GM12878 (cell line): ENCODE results near the gene ADA.

Experiments used
- ASH2L ChIP-seq: fragments of 300-600, 200-600 bp; sonication (generic); IDR thresholded peaks from 2 replicates; pipeline ENCODE4 v1.6.1; 2017; ENCODE audit warnings: low read depth, mild to moderate bottlenecking, borderline replicate concordance
- CBX5 ChIP-seq: sonication (generic); IDR thresholded peaks from 2 replicates; pipeline ENCODE4 v1.6.1; 2016; ENCODE audit warnings: low read depth, moderate library complexity, mild to moderate bottlenecking, inconsistent platforms
- CEBPZ ChIP-seq: fragments of 150-350 bp; IDR thresholded peaks from 2 replicates; pipeline ENCODE4 v1.6.1; 2016; ENCODE audit warnings: low read depth, low read length
- CTCF ChIP-seq, 3 experiments: IDR thresholded peaks in 2 of 3; conservative IDR thresholded peaks in 1 of 3; 2 replicates each; pipeline ENCODE4 v1.5.1; 2011; ENCODE audit warnings: low read depth in 3 of 3, low read length in 3 of 3, mild to moderate bottlenecking in 3 of 3, control low read depth in 2 of 3, moderate library complexity in 2 of 3, inconsistent platforms in 1 of 3, mixed read lengths in 1 of 3; ENCODE audit not compliant: control insufficient read depth in 2 of 3, insufficient read depth in 1 of 3; ENCODE audit errors: extremely low read depth in 1 of 3
- FOS ChIP-seq: IDR thresholded peaks from 3 replicates; pipeline ENCODE4 v1.6.1; 2011; ENCODE audit warnings: borderline replicate concordance; ENCODE audit not compliant: insufficient read length; ENCODE audit errors: extremely low read depth
- FOXM1 ChIP-seq: IDR thresholded peaks from 2 replicates; pipeline ENCODE4 v1.6.1; 2012; ENCODE audit warnings: low read depth, mild to moderate bottlenecking, inconsistent platforms, low read length, moderate library complexity
- GABPA ChIP-seq: IDR thresholded peaks from 2 replicates; pipeline ENCODE4 v1.6.1; 2014; ENCODE audit warnings: antibody characterized with exemption, low read depth, mild to moderate bottlenecking, inconsistent platforms
- MTA3 ChIP-seq: IDR thresholded peaks from 2 replicates; pipeline ENCODE4 v1.6.1; 2012; ENCODE audit warnings: low read length, inconsistent platforms, borderline replicate concordance
- NFYB ChIP-seq: IDR thresholded peaks from 2 replicates; pipeline ENCODE4 v1.6.1; 2011; ENCODE audit warnings: low read depth, mild to moderate bottlenecking, low read length, improper control_type of control experiment, moderate library complexity; ENCODE audit not compliant: insufficient read depth
- POLR2AphosphoS2 ChIP-seq: IDR thresholded peaks from 2 replicates; pipeline ENCODE4 v1.6.1; 2011; ENCODE audit warnings: low read depth, mild to moderate bottlenecking, low read length, improper control_type of control experiment, moderate library complexity
- REST ChIP-seq: IDR thresholded peaks from 2 replicates; pipeline ENCODE4 v1.6.1; 2012; ENCODE audit warnings: mild to moderate bottlenecking, low read depth, low read length
- SIX5 ChIP-seq: IDR thresholded peaks from 2 replicates; pipeline ENCODE4 v1.6.1; 2011; ENCODE audit warnings: mild to moderate bottlenecking, low read depth, low read length, moderate library complexity; ENCODE audit not compliant: severe bottlenecking
- SKIL ChIP-seq: fragments of 450-650 bp; IDR thresholded peaks from 2 replicates; pipeline ENCODE4 v1.6.1; 2017; ENCODE audit warnings: mild to moderate bottlenecking, low read depth, inconsistent platforms; ENCODE audit not compliant: poor library complexity, severe bottlenecking
- ZNF274 ChIP-seq: IDR thresholded peaks from one replicate; pipeline ENCODE4 v1.8.0; 2011; ENCODE audit not compliant: insufficient read length, insufficient read depth

- TF ChIP-seq FOXM1: no peak
- TF ChIP-seq CBX5: no peak
- no peak for TF ChIP-seq CTCF (IDR thresholded peaks at IDR 0.05 in 2 of 3, conservative IDR thresholded peaks at IDR 0.05 in 1 of 3; ENCODE audit: control insufficient read depth in 2 of 3, extremely low read depth in 1 of 3, insufficient read depth in 1 of 3, low read depth in 3 of 3, low read length in 3 of 3)
- TF ChIP-seq ASH2L: no peak
- TF ChIP-seq SIX5: no peak
- no peak for TF ChIP-seq CEBPZ
- TF ChIP-seq ZNF274: no peak
- no peak for TF ChIP-seq GABPA
- no peak for TF ChIP-seq REST
- no peak for TF ChIP-seq POLR2AphosphoS2
- no peak for TF ChIP-seq SKIL
- no peak for TF ChIP-seq MTA3
- TF ChIP-seq NFYB: no peak
- TF ChIP-seq FOS: no peak
These were observed 35.4 kb upstream of the ADA start for GRCh38 chr20:44686934-44687333.
